ENCODE measurements around the gene ACAA2.

- TF ChIP-seq CTCF (conservative IDR thresholded peaks at IDR 0.05; ENCODE audit: low read depth, low read length) (no peak), EZH2 (IDR thresholded peaks at IDR 0.05; ENCODE audit: low read length, unreplicated experiment) (no peak)
These were observed 39.7 kb upstream of the ACAA2 start for GRCh38 chr18:49853011-49853410.
